Measurements from ENCODE around the gene SARS1. TPM values are rescaled to one million over a fixed set of nuclear protein-coding genes. Genes with fewer than 3 reads are reported as not detected.

Gene SARS1
- total RNA-seq, 4 donors from 2014 or later: 154 to 172 (median 165) TPM

- intact Hi-C loops (cut with DNase I; ENCODE audit: low total_unique reads): no loop called here
- TF ChIP-seq POLR2A (IDR thresholded peaks at IDR 0.05): no peak
- H3K4me3 ChIP-seq (ENCODE audit: low read depth, poor library complexity, severe bottlenecking): no peak overlapping the region
- 47 to 69% methylated on average over 11 of the region's 11 CpGs for WGBS, 2 donors
- no peak for DNase-seq (ENCODE audit: low spot score in 2 of 2)
Measured at GRCh38 chr1:109266965-109267364, 53.2 kb downstream of the SARS1 start.

DNA sequence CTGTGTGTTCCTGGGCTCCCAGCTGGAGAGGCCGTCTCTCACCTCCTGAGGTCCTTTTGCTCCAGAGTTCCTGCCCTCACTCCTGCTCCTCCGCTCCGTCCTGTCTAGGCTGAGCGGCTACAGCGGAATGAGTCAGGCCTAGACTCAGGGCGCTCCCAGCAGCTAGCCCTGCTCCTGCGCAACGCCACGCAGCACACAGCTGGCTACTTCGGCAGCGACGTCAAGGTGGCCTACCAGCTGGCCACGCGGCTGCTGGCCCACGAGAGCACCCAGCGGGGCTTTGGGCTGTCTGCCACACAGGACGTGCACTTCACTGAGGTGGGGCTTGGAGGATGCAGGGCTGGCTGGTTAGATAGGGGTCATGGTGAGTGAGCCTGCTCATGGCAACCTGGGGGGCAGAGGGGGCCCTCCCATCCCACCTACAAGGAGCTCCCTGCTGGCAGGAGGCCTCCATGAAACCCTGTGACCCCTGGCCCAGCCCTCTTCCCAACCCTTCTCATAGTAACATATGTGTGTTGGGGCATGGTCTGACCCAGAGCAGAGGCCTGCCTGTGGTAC, 54.1 kb downstream of the SARS1 start:
- intact Hi-C loops (cut with DNase I; ENCODE audit: low total_unique reads): no loop called here
- DNase-seq (ENCODE audit: low spot score in 2 of 2): no peak
- 91 to 95% methylated on average over 17 of the region's 17 CpGs for WGBS, 2 donors
- no peak overlapping the region for H3K4me3 ChIP-seq (ENCODE audit: low read depth, poor library complexity, severe bottlenecking)
- TF ChIP-seq CTCF (IDR thresholded peaks at IDR 0.05): no peak
- TF ChIP-seq POLR2A (IDR thresholded peaks at IDR 0.05): no peak

GRCh38 chr1:109268431-109269211, 54.9 kb downstream of the SARS1 start:
- intact Hi-C loops (cut with DNase I; ENCODE audit: low total_unique reads): no loop called here
- H3K4me3 ChIP-seq (ENCODE audit: low read depth, poor library complexity, severe bottlenecking): no peak overlapping the region
- DNase-seq (ENCODE audit: low spot score in 2 of 2): no peak
- WGBS, 2 donors: 89 to 90% methylated on average over 20 to 22 of the region's 29 CpGs
- TF ChIP-seq POLR2A (IDR thresholded peaks at IDR 0.05) (no peak), CTCF (IDR thresholded peaks at IDR 0.05) (no peak)

GRCh38 chr1:109269212-109269980, 55.7 kb downstream of the SARS1 start:
- no peak for DNase-seq (ENCODE audit: low spot score in 2 of 2)
- TF ChIP-seq CTCF (IDR thresholded peaks at IDR 0.05): no peak
- TF ChIP-seq POLR2A (IDR thresholded peaks at IDR 0.05): no peak
- 84 to 86% methylated on average over 14 to 29 of the region's 33 CpGs for WGBS, 2 donors
- intact Hi-C loops (cut with DNase I; ENCODE audit: low total_unique reads): no loop called here
- no peak overlapping the region for H3K4me3 ChIP-seq (ENCODE audit: low read depth, poor library complexity, severe bottlenecking)

- TF ChIP-seq CTCF (IDR thresholded peaks at IDR 0.05): no peak
- no peak for TF ChIP-seq POLR2A (IDR thresholded peaks at IDR 0.05)
- no peak overlapping the region for H3K4me3 ChIP-seq (ENCODE audit: low read depth, poor library complexity, severe bottlenecking)
- no peak for DNase-seq (ENCODE audit: low spot score in 2 of 2)
- 91 to 92% methylated on average over 17 of the region's 17 CpGs for WGBS, 2 donors
- intact Hi-C loops (cut with DNase I; ENCODE audit: low total_unique reads): no loop called here
Measured at GRCh38 chr1:109269981-109270622, 56.4 kb downstream of the SARS1 start.

Measured in lower leg skin (tissue), 4 donors.